ENCODE results near the gene YARS2.

YARS2 gene

GRCh38 chr12:32773691-32774090, 18.0 kb upstream of the YARS2 start:
- H3K4me3 ChIP-seq (ENCODE audit: low read depth, low read length) = no peak overlapping the region
- DNase-seq (ENCODE audit: low read depth) = no peak
- no peak for TF ChIP-seq CTCF (IDR thresholded peaks at IDR 0.05; ENCODE audit: low read depth, low read length, missing control alignments)

- no peak for DNase-seq (ENCODE audit: low read depth)
- H3K4me3 ChIP-seq (ENCODE audit: low read depth, low read length) = no peak overlapping the region
- TF ChIP-seq CTCF (IDR thresholded peaks at IDR 0.05; ENCODE audit: low read depth, low read length, missing control alignments) = no peak
Measured at GRCh38 chr12:32770141-32770540, 14.4 kb upstream of the YARS2 start.

GRCh38 chr12:32768518-32768917, 12.8 kb upstream of the YARS2 start:
- no peak for DNase-seq (ENCODE audit: low read depth)
- H3K4me3 ChIP-seq (ENCODE audit: low read depth, low read length) = no peak overlapping the region
- TF ChIP-seq CTCF (IDR thresholded peaks at IDR 0.05; ENCODE audit: low read depth, low read length, missing control alignments) = no peak

- H3K4me3 ChIP-seq (ENCODE audit: low read depth, low read length) = no peak overlapping the region
- TF ChIP-seq CTCF (IDR thresholded peaks at IDR 0.05; ENCODE audit: low read depth, low read length, missing control alignments) = no peak
- no peak for DNase-seq (ENCODE audit: low read depth)
Measured at GRCh38 chr12:32765906-32766305, 10.2 kb upstream of the YARS2 start.

- TF ChIP-seq CTCF (IDR thresholded peaks at IDR 0.05; ENCODE audit: low read depth, low read length, missing control alignments) = no peak
- no peak overlapping the region for H3K4me3 ChIP-seq (ENCODE audit: low read depth, low read length)
- no peak for DNase-seq (ENCODE audit: low read depth)
Measured at GRCh38 chr12:32761716-32762115, 6.0 kb upstream of the YARS2 start.

GRCh38 chr12:32757157-32757556, 1.5 kb upstream of the YARS2 start:
- no peak for DNase-seq (ENCODE audit: low read depth)
- no peak overlapping the region for H3K4me3 ChIP-seq (ENCODE audit: low read depth, low read length)
- no peak for TF ChIP-seq CTCF (IDR thresholded peaks at IDR 0.05; ENCODE audit: low read depth, low read length, missing control alignments)

- no peak overlapping the region for H3K4me3 ChIP-seq (ENCODE audit: low read depth, low read length)
- TF ChIP-seq CTCF (IDR thresholded peaks at IDR 0.05; ENCODE audit: low read depth, low read length, missing control alignments) = no peak
- no peak for DNase-seq (ENCODE audit: low read depth)
Measured at GRCh38 chr12:32756476-32757066, 874 bp upstream of the YARS2 start.

All from GM12864 (cell line).